K562 (cell line): ENCODE data around the gene STIM1. TPM values are rescaled to one million over a fixed set of nuclear protein-coding genes. Genes with fewer than 3 reads are reported as not detected.

ENCODE experiments used
- ATAC-seq: fragments of 200-7000 bp; cut with Tn5 transposase; 3 replicates; pipeline ENCODE4 v1.9.1; 2020; ENCODE audit warnings: moderate library complexity
- BruUV-seq: library from RNA; stranded (reverse); fragments of 400-500 nt; replicated peaks from 2 replicates; lab custom pipeline; 2021; lab: Mats Ljungman, UMichigan
- CTCF ChIA-PET: fragments of 300-600 bp; formaldehyde crosslinking; extraction: SDS; loops from one replicate; lab custom pipeline; 2021; ENCODE audit warnings: low intra/inter-chr PET ratio; lab: Yijun Ruan, JAX
- POLR2A ChIA-PET: fragments of 300-600, 350-650 bp; sonication (Branson Sonifier 250); formaldehyde crosslinking; extraction: SDS; loops from one replicate; lab custom pipeline; 2021; ENCODE audit warnings: antibody characterized with exemption, inconsistent platforms; lab: Yijun Ruan, JAX
- DNase-seq, 4 experiments: peaks; one replicate each; pipeline versions ENCODE4 v3.0.0 to v3.0.0-alpha.2; 2011 to 2018; ENCODE audit warnings: low spot score in 3 of 4, mixed read lengths in 3 of 4; ENCODE audit errors: extremely low read depth in 1 of 4
- FAIRE-seq: peaks from 2 replicates; lab custom pipeline; 2011; peaks lifted over from hg19 to GRCh38; lab: Jason Lieb, UNC
- H2AFZ ChIP-seq: 2 replicates; pipeline ENCODE4 v1.6.0; 2011; ENCODE audit warnings: low read depth, low read length, control low read depth, inconsistent platforms
- H3K27ac ChIP-seq: fragments of 200-600 bp; 3 replicates; pipeline ENCODE4 v1.8.0; 2011; ENCODE audit warnings: low read depth, mild to moderate bottlenecking, control low read depth, inconsistent platforms, low read length, moderate library complexity, mixed read lengths; ENCODE audit errors: extremely low read depth
- H3K27me3 ChIP-seq, 2 experiments: fragments of 300-600 bp in 1 of 2; 2 replicates in 1 of 2; 3 replicates in 1 of 2; pipeline versions ENCODE4 v1.6.0 to v1.8.0; 2011; ENCODE audit warnings: inconsistent platforms in 2 of 2, low read length in 2 of 2, mild to moderate bottlenecking in 1 of 2, mixed read lengths in 1 of 2, moderate library complexity in 1 of 2; ENCODE audit not compliant: control insufficient read depth in 2 of 2, insufficient read depth in 2 of 2
- H3K36me3 ChIP-seq: fragments of 300-600 bp; 3 replicates; pipeline ENCODE4 v1.8.0; 2011; ENCODE audit warnings: mild to moderate bottlenecking, low read length, inconsistent platforms; ENCODE audit not compliant: control insufficient read depth, insufficient read depth
- H3K4me1 ChIP-seq, 2 experiments: fragments of 200-600 bp in 1 of 2; replicated peaks in 1 of 2; 2 replicates in 1 of 2; 3 replicates in 1 of 2; pipeline versions ENCODE4 v1.5.1 to v1.8.0; 2011; ENCODE audit warnings: inconsistent platforms in 2 of 2, low read length in 2 of 2, mild to moderate bottlenecking in 1 of 2, mixed read lengths in 1 of 2, moderate library complexity in 1 of 2; ENCODE audit not compliant: control insufficient read depth in 2 of 2, insufficient read depth in 2 of 2
- H3K4me2 ChIP-seq: 2 replicates; pipeline ENCODE4 v1.6.1; 2011; ENCODE audit warnings: low read length, control low read depth, inconsistent platforms, mixed read lengths; ENCODE audit not compliant: insufficient read depth
- H3K4me3 ChIP-seq: fragments of 200-600 bp; sonication (generic), shearing (Covaris generic); 2 replicates; pipeline ENCODE4 v1.5.1; 2016; ENCODE audit warnings: control low read depth, inconsistent platforms
- H3K79me2 ChIP-seq: fragments of 200-600 bp; 3 replicates; pipeline ENCODE4 v1.8.0; 2011; ENCODE audit warnings: low read length, inconsistent platforms; ENCODE audit not compliant: control insufficient read depth, insufficient read depth
- H3K9ac ChIP-seq, 2 experiments: 2 replicates each; pipeline versions ENCODE4 v1.6.0 to v1.6.1; 2011; ENCODE audit warnings: low read depth in 2 of 2, low read length in 2 of 2, control low read depth in 1 of 2, inconsistent platforms in 1 of 2, mild to moderate bottlenecking in 1 of 2, mixed read lengths in 1 of 2; ENCODE audit not compliant: insufficient read depth in 1 of 2
- H3K9me1 ChIP-seq: one replicate; pipeline ENCODE4 v1.6.0; 2011; ENCODE audit warnings: inconsistent platforms, mild to moderate bottlenecking, low read length, moderate library complexity; ENCODE audit not compliant: control insufficient read depth, insufficient read depth
- H3K9me3 ChIP-seq: replicated peaks from 2 replicates; pipeline ENCODE4 v1.5.1; 2011; ENCODE audit warnings: low read depth, low read length, inconsistent platforms; ENCODE audit not compliant: control insufficient read depth, insufficient read depth
- H4K20me1 ChIP-seq: replicated peaks from 2 replicates; pipeline ENCODE4 v1.6.1; 2011; ENCODE audit warnings: low read length, inconsistent platforms, mixed read lengths; ENCODE audit not compliant: control insufficient read depth, insufficient read depth
- BHLHE40 ChIP-seq: IDR thresholded peaks from 2 replicates; pipeline ENCODE4 v1.6.1; 2011; ENCODE audit warnings: low read length, improper control_type of control experiment
- ELF1 ChIP-seq: fragments of 200-800 bp; sonication (Bioruptor generic); IDR thresholded peaks from 2 replicates; pipeline ENCODE4 v1.6.1; 2016; ENCODE audit warnings: missing genetic modification characterization, missing compliant biosample characterization
- GTF2E2 ChIP-seq: fragments of 200-800 bp; sonication (Bioruptor generic); IDR thresholded peaks from 2 replicates; pipeline ENCODE4 v1.6.1; 2016; ENCODE audit warnings: missing genetic modification characterization, missing compliant biosample characterization
- HDAC8 ChIP-seq: fragments of 450-650 bp; IDR thresholded peaks from 2 replicates; pipeline ENCODE4 v1.6.1; 2016; ENCODE audit warnings: mild to moderate bottlenecking, missing genetic modification characterization, moderate library complexity, missing compliant biosample characterization
- HOXB6 ChIP-seq: fragments of 250-450 bp; sonication (Bioruptor Pico); IDR thresholded peaks from 2 replicates; pipeline ENCODE4 v1.5.1; 2022; ENCODE audit warnings: mild to moderate bottlenecking, borderline replicate concordance
- KLF1 ChIP-seq: fragments of 450-650 bp; IDR thresholded peaks from 2 replicates; pipeline ENCODE4 v1.6.1; 2016; ENCODE audit warnings: missing genetic modification characterization, missing compliant biosample characterization
- LEF1 ChIP-seq: fragments of 450-650 bp; IDR thresholded peaks from 2 replicates; pipeline ENCODE4 v1.6.1; 2016; ENCODE audit warnings: mild to moderate bottlenecking
- MAFK ChIP-seq: IDR thresholded peaks from 2 replicates; pipeline ENCODE4 v1.6.1; 2011; ENCODE audit warnings: low read length, improper control_type of control experiment
- STAT5A ChIP-seq: IDR thresholded peaks from 2 replicates; pipeline ENCODE4 v1.6.1; 2012; ENCODE audit warnings: low read length, inconsistent platforms, borderline replicate concordance
- ZNF253 ChIP-seq: fragments of 250-450 bp; sonication (Bioruptor Pico); conservative IDR thresholded peaks from 2 replicates; pipeline ENCODE4 v1.6.1; 2021; ENCODE audit warnings: mild to moderate bottlenecking
- ZNF780A ChIP-seq: fragments of 250-450 bp; sonication (Bioruptor Pico); IDR thresholded peaks from 2 replicates; pipeline ENCODE4 v1.5.0; 2021; ENCODE audit warnings: mild to moderate bottlenecking
- WGBS: fragments of 100-300 bp; shearing (Covaris generic); methylation state at CpG from one replicate; pipeline ENCODE4 v1.1.6; 2016; ENCODE audit warnings: low coverage, mixed read lengths; ENCODE audit not compliant: insufficient coverage; ENCODE audit errors: missing lambda C conversion rate; 5-methylcytosine and 5-hydroxymethylcytosine counted together
- in situ Hi-C: fragments of 300-500 bp; cut with MboI; formaldehyde crosslinking; loops from 4 replicates; pipeline ENCODE4 v1.15.0; 2018; ENCODE audit warnings: inconsistent platforms, mixed read lengths
- intact Hi-C: fragments of 100-400 bp; cut with micrococcal nuclease; formaldehyde crosslinking; loops from 2 replicates; pipeline ENCODE4 v1.14.2; 2022
- polyA plus RNA-seq, 8 experiments: library from polyadenylated mRNA; depleted of rRNA in 4 of 8; stranded (reverse) in 5 of 8; unstranded in 3 of 8; fragments of >200 nt; fragmentation: Nextera tagmentation in 2 of 8; fragmentation: Illumina TruSeq in 1 of 8; extraction: Ambion mirVana in 2 of 8; extraction: Trizol in 1 of 8; gene quantifications; 2 replicates each; pipeline versions ENCODE4 v1.2.1 to v1.2.3, GENCODE V29; 2011 to 2014; ENCODE audit warnings: inconsistent platforms in 1 of 8, missing spikeins in 1 of 8
- total RNA-seq, 7 experiments: library from RNA; depleted of rRNA in 6 of 7; stranded (reverse); fragments of >200 nt in 6 of 7; fragmentation: Illumina TruSeq in 2 of 7; extraction: Trizol in 2 of 7; gene quantifications; 2 replicates each; pipeline versions ENCODE4 v1.2.1 to v1.2.3, GENCODE V29; 2011 to 2021; ENCODE audit warnings: low replicate concordance in 1 of 7
- TF ChIP-seq, protein P1 (sequence below), 3 experiments: fragments of 200-800 bp in 1 of 3; sonication (Bioruptor generic) in 1 of 3; sonication (generic) in 1 of 3; formaldehyde crosslinking in 1 of 3; IDR thresholded peaks; 2 replicates each; pipeline versions ENCODE4 v1.6.1 to v1.8.0; 2016 to 2022; ENCODE audit warnings: mild to moderate bottlenecking in 2 of 3, missing compliant biosample characterization in 2 of 3, missing genetic modification characterization in 2 of 3, missing genetic modification reagents in 1 of 3
- TF ChIP-seq, protein P2 (sequence below): fragments of 250-450 bp; sonication (Bioruptor Pico); IDR thresholded peaks from 2 replicates; pipeline ENCODE4 v1.8.0; 2022; ENCODE audit warnings: inconsistent platforms, mild to moderate bottlenecking, moderate library complexity, borderline replicate concordance
- TF ChIP-seq, protein P3 (sequence below): sonication (generic); formaldehyde crosslinking; IDR thresholded peaks from 2 replicates; pipeline ENCODE4 v1.8.1; 2023; ENCODE audit warnings: mild to moderate bottlenecking, missing genetic modification reagents, moderate library complexity

The STIM1 gene
- total and polyA plus RNA-seq, 9 of the 15 experiments (the other 6 are each of a cell fraction or from before 2014, with no cell fraction given) = 7.7 to 50.5 (median 22.5) TPM

DNA sequence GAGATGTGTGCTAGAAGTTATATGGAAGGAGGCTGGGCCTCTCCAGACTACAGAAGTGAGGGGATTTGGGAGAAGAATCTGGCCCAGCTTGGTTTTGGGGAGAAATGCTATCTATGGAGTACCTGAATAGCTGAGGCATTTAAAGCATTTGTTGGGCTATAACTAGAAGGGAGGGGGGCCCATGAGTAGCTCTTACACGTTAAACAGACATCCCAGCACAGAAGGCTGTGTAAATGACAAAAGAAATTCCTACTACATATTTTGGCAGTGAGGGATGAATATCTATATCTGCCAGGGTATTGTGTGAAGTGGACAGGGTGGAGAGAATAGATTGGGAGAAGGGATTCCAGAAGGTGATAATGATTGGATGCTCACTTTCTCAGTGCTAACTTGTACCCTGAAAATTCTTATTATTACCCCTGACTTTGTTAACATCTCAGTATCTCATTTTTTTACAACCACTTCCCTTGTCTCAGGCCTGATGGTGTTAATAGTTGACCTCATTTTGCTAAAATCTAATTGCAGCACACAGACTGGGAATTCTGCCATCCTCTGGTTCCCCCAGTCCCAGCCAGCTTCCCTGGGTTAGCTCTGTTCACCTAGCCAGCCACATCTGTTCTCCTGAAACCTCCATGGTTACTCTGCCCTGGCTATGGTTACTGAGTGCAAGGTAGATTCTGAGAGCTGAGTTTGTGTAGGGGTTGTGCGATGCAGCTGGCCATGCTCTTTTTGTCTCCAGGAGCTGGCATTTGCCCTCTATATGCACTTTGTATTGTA is 210.3 kb downstream of the STIM1 start:
- H3K27ac ChIP-seq = no peak overlapping the region

More for the DNA sequence above, 210.3 kb downstream of the STIM1 start:
- ATAC-seq (no peak), FAIRE-seq (no peak), DNase-seq (no peak)
- H3K4me3 ChIP-seq = no peak overlapping the region
- intact Hi-C loops = no loop called here
- H3K9me1 ChIP-seq = no peaks in the 10 kb centered on the region
- H3K27me3 ChIP-seq = no peaks in the 10 kb centered on the region
- no peaks in the 10 kb centered on the region for H3K79me2 ChIP-seq
- ChIA-PET POLR2A (interaction anchor here (0.5 to 2.5 kb wide), 5 partner anchors 11 to 303 kb away, joined by 3 to 12 read pairs (median 3); no protein-coding TSS in a partner anchor), CTCF (no interaction called here)
- H3K4me1 ChIP-seq = no peaks in the 10 kb centered on the region
- no peak overlapping the region for H3K9ac ChIP-seq
- H3K36me3 ChIP-seq = peaks cover 16% of the 10 kb centered on the region; the same call in 2 of the 3 replicates
- no peak overlapping the region for H3K4me2 ChIP-seq
- H3K9me3 ChIP-seq = no peaks in the 10 kb centered on the region
- H4K20me1 ChIP-seq = no peaks in the 10 kb centered on the region
- no TSS peak for BruUV-seq
- WGBS = 55% methylated on average over 2 of the region's 2 CpGs
- no peak overlapping the region for H2AFZ ChIP-seq
- TF ChIP-seq MAFK (no peak), ZNF780A (no peak), STAT5A (no peak), HOXB6 (CRISPR knock-in tag) (no peak), GTF2E2 (tag) (no peak), BHLHE40 (no peak), KLF1 (tag) (no peak), ELF1 (tag) (no peak), HDAC8 (tag) (no peak), LEF1 (no peak), ZNF253 (CRISPR knock-in tag) (no peak)
- TF ChIP-seq, protein P1, sequence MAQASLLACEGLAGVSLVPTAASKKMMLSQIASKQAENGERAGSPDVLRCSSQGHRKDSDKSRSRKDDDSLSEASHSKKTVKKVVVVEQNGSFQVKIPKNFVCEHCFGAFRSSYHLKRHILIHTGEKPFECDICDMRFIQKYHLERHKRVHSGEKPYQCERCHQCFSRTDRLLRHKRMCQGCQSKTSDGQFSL (CRISPR knock-in tag; IDR thresholded peaks at IDR 0.05) = no peak
- TF ChIP-seq, protein P1 (tag; IDR thresholded peaks at IDR 0.05) = no peak
- TF ChIP-seq, protein P2, sequence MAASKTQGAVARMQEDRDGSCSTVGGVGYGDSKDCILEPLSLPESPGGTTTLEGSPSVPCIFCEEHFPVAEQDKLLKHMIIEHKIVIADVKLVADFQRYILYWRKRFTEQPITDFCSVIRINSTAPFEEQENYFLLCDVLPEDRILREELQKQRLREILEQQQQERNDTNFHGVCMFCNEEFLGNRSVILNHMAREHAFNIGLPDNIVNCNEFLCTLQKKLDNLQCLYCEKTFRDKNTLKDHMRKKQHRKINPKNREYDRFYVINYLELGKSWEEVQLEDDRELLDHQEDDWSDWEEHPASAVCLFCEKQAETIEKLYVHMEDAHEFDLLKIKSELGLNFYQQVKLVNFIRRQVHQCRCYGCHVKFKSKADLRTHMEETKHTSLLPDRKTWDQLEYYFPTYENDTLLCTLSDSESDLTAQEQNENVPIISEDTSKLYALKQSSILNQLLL (CRISPR knock-in tag) = no peak
- TF ChIP-seq, protein P3, sequence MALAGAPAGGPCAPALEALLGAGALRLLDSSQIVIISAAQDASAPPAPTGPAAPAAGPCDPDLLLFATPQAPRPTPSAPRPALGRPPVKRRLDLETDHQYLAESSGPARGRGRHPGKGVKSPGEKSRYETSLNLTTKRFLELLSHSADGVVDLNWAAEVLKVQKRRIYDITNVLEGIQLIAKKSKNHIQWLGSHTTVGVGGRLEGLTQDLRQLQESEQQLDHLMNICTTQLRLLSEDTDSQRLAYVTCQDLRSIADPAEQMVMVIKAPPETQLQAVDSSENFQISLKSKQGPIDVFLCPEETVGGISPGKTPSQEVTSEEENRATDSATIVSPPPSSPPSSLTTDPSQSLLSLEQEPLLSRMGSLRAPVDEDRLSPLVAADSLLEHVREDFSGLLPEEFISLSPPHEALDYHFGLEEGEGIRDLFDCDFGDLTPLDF = no peak
- in situ Hi-C loops = no loop called here
